HG02642 (cell line): Measurements from ENCODE around the gene AUNIP.

Experiments used
- ATAC-seq: cut with Tn5 transposase; IDR thresholded peaks from one replicate; pipeline ENCODE4 v1.9.1; 2021; ENCODE audit warnings: mild to moderate bottlenecking; ENCODE audit not compliant: unreplicated experiment, poor library complexity

The AUNIP gene

GRCh38 chr1:25811384-25812082, 47.7 kb downstream of the AUNIP start:
- ATAC-seq: no peak

GRCh38 chr1:25810341-25811299, 48.6 kb downstream of the AUNIP start:
- no peak for ATAC-seq

GRCh38 chr1:25809929-25810328, 49.3 kb downstream of the AUNIP start:
- no peak for ATAC-seq

DNA sequence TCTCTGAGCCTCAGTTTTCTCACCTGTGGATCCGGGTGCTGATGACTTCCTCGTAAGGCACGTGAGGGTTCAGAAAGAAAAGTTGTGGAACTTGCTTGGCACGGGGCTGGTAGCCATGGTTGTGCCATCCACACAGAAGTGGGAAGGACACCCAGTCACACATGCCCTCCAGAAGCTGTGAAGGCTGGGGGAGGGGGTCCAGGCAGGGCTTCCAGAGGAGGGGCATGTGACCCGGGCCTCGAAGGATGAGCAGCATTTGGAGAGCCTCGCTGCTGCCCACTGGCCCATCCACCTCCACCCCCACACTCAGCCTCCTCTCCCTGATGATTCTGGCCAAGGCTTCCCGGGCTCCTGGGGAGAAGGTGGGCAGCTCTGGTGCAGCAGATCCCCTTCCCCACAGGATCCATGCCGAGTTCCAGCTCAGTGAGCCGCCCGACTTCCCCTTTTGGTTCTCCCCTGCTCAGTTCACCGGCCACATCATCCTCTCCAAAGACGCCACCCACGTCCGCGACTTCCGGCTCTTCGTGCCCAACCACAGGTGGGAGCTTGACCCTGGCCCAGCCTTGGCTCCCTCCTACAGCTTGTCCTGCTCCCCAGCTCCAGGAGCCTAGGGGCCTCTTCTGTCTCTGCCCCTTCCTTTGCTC, 49.9 kb downstream of the AUNIP start:
- ATAC-seq: no peak

- no peak for ATAC-seq
Measured at GRCh38 chr1:25808481-25809244, 50.6 kb downstream of the AUNIP start.

DNA sequence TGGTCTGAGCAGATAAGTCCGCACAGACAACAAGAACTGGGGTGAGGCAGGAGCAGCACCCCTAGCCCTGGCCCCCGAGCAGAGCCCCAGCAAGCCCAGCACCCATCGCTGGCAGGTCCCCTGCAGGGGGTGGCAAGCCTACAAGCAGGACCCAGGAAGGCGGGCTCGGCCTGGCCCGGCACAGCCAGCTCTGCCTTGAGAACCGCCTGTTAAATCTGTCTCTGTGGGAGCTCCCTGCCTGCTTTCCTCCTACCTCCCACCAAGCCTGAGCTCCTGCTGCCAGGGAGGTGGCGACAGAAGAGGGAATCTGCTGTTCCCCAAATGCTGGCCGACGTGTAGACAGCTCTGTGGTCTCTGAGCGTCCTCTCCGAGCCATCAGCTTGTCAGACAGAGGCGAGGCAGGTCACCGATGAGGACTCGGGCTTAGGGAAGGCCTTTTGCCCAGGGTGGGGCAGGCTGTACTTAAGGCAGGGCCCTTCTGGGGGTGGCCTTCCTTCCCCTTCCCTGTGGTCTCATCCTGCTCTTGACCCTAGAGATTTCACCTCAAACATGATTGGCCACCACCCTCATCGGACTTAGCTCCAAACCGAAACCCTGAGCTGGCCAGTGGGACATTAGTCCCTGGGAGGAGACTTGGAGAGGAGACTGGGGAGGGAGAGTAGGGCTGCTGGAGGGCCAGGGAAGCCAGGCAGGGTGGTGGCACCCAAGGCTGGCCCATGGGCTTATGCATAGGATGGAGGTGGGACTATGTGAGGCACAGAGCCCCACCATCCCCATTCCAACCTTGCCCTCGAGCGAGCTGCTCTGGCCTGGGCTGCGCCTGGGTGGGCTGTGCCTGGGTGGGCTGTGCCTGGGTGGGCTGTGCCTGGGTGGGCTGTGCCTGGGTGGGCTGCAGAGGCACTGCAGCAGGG, 51.5 kb downstream of the AUNIP start:
- no peak for ATAC-seq

DNA sequence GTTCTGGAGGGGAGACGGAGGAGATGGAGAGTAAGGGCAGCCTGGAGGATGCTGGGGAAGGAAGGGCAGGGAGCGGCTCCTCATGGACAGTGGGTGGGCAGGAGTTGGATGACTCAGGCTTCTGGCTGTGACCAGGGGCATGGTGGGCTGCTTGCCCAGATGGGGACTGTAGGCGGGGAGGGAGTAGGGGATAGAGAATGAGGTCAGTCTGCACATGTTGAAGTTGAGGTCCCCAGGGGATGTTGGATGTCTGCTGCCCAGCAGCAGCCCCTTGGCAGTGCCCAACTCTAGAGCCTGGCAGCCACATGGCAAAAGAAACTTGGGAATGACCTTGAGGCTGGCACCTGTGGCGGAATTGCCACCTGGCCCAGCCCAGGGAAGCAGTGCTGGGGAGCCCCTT, 52.8 kb downstream of the AUNIP start:
- no peak for ATAC-seq

GRCh38 chr1:25805863-25806225, 53.4 kb downstream of the AUNIP start:
- ATAC-seq: no peak

- no peak for ATAC-seq
Measured at GRCh38 chr1:25804964-25805862, 54.0 kb downstream of the AUNIP start.

DNA sequence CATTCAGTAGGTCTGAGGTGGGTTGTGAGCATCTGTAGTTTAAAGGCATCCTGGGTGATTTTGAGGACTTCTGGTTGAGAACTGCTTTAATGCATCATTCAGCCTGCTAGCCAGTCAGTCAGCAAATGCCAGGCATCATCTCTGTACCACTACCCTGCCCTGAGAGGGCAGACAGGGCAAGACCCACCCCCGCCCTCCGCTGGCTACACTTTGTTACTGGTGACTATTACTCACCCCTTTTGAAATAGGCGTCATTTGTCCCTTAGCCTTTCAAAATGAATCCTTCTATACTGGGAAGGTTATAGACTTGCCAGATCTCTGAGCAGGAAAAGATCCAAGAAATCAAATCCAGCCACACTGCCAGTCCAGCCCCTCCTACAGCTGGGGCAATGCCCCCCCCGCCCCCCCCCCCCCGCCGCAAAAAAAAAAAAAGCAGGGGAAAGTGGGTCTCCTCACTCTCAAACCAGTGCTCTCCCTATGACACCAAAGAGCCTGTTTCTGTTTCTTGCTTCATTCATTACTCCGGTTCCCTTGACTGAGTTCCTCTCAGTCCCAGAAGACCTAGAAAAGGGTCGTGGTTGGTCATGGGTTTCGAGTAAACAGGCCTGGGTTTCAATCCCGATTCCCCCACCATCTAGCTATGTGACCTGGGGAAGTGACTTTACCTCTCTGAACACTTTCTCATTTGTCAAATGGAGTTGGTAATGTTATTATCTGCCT, 54.9 kb downstream of the AUNIP start:
- no peak for ATAC-seq

GRCh38 chr1:25803368-25803767, 55.9 kb downstream of the AUNIP start:
- no peak for ATAC-seq

DNA sequence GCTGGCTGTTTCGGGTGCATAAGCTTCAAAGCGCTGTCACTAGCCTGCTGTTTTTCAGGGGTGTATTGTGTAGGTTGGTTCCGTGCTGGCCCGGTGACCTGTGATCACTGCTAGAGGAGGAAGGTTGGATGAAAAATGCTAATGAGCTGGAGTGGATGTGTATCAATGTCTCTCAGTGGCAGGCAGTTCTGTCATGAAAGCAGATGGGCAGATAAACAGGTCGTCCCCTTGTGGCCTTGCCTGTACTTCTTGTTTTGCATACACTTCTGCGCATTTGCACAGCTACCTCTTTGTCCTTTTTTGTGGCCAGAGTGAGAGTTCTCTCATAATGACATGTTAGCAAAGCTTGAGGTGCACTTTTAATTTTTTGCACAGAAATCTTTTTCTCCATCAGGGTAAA, 56.3 kb downstream of the AUNIP start:
- no peak for ATAC-seq

DNA sequence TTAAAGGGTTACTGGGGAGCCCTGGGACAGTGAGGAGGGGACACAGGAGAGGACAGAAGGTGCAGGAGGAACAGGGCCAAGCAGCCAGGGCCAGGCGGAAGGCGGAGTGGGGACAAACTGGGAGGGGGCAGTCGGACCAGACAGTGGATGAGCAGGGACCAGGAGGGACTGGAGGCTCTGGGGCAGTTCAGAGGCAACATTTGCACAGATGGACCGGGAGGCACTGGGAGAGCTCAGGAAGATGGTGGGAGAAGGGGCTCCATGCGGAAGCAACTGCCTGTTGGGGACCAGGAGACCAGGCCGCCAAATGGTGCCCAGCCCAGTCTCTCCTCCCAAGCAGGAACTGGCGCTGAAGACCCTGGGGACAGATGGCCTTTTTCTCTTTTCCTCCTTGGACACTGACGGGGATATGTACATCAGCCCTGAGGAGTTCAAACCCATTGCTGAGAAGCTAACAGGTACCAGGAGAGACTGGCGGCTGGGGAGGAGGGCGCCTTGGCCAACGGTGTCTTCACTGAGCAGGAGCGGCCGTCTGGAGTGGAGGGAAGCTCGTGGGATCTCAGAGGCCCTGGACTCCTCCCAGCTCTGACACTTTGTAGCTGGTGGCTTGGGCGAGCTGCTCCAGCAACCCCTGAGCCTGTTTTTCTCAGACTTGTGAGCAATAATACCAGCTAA, 58.4 kb downstream of the AUNIP start:
- ATAC-seq: no peak

- ATAC-seq: no peak
Measured at GRCh38 chr1:25799935-25800702, 59.1 kb downstream of the AUNIP start, which contains the start of gene SELENON. SELENON (plus strand) TSS chr1:25800193; CDS start chr1:25800231, 38 bp downstream.

DNA sequence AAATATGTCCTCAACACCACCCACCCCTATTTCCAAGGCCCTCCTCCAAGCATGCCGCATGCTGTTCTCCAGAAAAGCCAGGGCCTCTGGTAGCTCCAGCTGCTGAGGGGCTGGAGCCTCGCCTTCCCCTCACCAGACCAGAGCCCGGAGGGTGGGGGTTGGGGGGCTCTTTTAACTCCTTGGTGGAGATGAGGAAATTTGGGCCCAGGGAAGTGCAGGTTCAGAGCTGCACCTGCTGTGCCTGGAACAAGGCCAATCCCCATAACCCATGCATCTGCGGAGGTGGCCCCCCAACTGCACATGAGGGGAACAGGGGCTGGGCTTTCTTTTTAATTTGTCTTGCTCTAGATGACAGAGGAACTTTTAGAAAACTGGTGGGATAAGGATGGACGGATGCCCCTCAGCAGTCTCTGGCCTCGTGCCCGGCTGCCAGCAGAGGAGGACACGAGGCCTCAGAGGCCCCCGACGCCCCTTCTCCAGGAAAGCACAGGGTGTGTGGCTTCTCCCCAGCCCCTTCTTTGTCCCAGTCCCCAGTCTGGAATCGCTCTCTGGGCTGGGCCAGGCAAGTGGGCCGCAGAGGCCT, 59.8 kb downstream of the AUNIP start:
- no peak for ATAC-seq
